Glutamatergic neuron (in vitro differentiated cells): ENCODE measurements around the gene POLE. TPM values are rescaled to one million over a fixed set of nuclear protein-coding genes. Genes with fewer than 3 reads are reported as not detected.

Experiments used
- DNase-seq: peaks from one replicate; pipeline ENCODE4 v3.0.0; 2022
- H3K27ac Mint-ChIP-seq: one replicate; pipeline ENCODE4 v1.8.0; 2020; ENCODE audit warnings: mild to moderate bottlenecking, mixed read lengths, inconsistent platforms; ENCODE audit not compliant: unreplicated experiment
- H3K27me3 Mint-ChIP-seq: one replicate; pipeline ENCODE4 v1.8.0; 2020; ENCODE audit warnings: mild to moderate bottlenecking, moderate library complexity, mixed read lengths, inconsistent platforms; ENCODE audit not compliant: unreplicated experiment
- H3K36me3 Mint-ChIP-seq: one replicate; pipeline ENCODE4 v1.8.0; 2020; ENCODE audit warnings: mild to moderate bottlenecking, mixed read lengths, inconsistent platforms; ENCODE audit not compliant: unreplicated experiment
- H3K4me1 Mint-ChIP-seq: one replicate; pipeline ENCODE4 v1.8.0; 2020; ENCODE audit warnings: mild to moderate bottlenecking, low read depth, mixed read lengths, inconsistent platforms; ENCODE audit not compliant: unreplicated experiment
- H3K4me3 Mint-ChIP-seq: one replicate; pipeline ENCODE4 v1.8.0; 2020; ENCODE audit warnings: mild to moderate bottlenecking, mixed read lengths, inconsistent platforms; ENCODE audit not compliant: unreplicated experiment
- H3K9me3 Mint-ChIP-seq: one replicate; pipeline ENCODE4 v1.8.0; 2020; ENCODE audit warnings: mild to moderate bottlenecking, moderate library complexity, mixed read lengths, inconsistent platforms; ENCODE audit not compliant: unreplicated experiment
- total RNA-seq: library from RNA; stranded (reverse); fragmentation: NEBNext Ultra II Directional; extraction: Animal tissue kit (Norgen Biotek cat#: 25700); gene quantifications from one replicate; pipeline ENCODE4 v1.2.1, GENCODE V29; 2021; ENCODE audit not compliant: unreplicated experiment
- TF ChIP-seq, protein P1 (sequence below): fragments of 200-600 bp; sonication (generic); IDR thresholded peaks from one replicate; pipeline ENCODE4 v1.5.0; 2021; ENCODE audit not compliant: partially characterized antibody, unreplicated experiment

POLE gene
- total RNA-seq, 1 donor from 2014 or later: 38.6 TPM

DNA sequence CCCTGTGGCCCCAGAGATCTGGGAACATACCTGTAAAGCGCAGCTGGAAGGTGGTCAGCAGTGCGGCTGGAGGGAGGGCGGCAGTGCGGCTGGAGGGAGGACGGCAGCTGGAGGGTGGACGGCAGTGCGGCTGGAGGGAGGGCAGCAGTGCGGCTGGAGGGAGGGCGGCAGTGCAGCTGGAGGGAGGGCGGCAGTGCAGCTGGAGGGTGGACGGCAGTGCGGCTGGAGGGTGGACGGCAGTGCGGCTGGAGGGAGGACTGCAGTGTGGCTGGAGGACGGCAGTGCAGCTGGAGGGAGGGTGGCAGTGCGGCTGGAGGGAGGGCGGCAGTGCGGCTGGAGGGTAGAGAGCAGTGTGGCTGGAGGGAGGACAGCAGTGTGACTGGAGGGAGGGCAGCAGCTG, 100.2 kb downstream of the POLE start:
- H3K9me3 Mint-ChIP-seq: peaks cover 5% of the 10 kb centered on the region
- H3K4me1 Mint-ChIP-seq: no peaks in the 10 kb centered on the region
- TF ChIP-seq, protein P1, sequence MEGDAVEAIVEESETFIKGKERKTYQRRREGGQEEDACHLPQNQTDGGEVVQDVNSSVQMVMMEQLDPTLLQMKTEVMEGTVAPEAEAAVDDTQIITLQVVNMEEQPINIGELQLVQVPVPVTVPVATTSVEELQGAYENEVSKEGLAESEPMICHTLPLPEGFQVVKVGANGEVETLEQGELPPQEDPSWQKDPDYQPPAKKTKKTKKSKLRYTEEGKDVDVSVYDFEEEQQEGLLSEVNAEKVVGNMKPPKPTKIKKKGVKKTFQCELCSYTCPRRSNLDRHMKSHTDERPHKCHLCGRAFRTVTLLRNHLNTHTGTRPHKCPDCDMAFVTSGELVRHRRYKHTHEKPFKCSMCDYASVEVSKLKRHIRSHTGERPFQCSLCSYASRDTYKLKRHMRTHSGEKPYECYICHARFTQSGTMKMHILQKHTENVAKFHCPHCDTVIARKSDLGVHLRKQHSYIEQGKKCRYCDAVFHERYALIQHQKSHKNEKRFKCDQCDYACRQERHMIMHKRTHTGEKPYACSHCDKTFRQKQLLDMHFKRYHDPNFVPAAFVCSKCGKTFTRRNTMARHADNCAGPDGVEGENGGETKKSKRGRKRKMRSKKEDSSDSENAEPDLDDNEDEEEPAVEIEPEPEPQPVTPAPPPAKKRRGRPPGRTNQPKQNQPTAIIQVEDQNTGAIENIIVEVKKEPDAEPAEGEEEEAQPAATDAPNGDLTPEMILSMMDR: no peak
- H3K27ac Mint-ChIP-seq: no peak overlapping the region
- H3K4me3 Mint-ChIP-seq: no peak overlapping the region
- H3K36me3 Mint-ChIP-seq: no peaks in the 10 kb centered on the region
- H3K27me3 Mint-ChIP-seq: peaks cover 11% of the 10 kb centered on the region
- no peak for DNase-seq

DNA sequence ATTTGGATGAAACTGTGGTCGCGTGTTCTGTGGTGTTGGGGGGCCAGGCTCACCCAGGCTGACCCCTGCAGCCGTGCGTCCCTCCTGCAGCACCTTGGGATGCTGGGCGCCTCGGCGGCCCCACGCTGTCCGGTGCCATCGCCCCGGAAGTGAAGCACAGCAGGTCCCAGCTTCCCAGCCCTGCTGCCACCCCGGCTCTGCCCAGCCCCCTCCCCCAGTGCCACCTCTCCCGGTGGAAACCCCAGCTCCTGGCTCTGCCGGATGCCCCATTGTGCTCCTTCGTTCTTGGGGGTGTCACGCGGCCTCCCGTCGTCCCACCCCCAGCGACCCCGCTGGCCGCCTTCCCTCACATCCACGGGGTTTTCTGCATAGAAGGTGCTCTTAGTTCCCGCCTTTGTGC, 102.0 kb downstream of the POLE start:
- Mint-ChIP-seq H3K9me3 (peaks cover 7% of the 10 kb centered on the region), H3K27me3 (peaks cover 18% of the 10 kb centered on the region), H3K36me3 (no peaks in the 10 kb centered on the region), H3K27ac (no peak overlapping the region), H3K4me3 (no peak overlapping the region), H3K4me1 (no peaks in the 10 kb centered on the region)
- DNase-seq: no peak
- TF ChIP-seq, protein P1: no peak

DNA sequence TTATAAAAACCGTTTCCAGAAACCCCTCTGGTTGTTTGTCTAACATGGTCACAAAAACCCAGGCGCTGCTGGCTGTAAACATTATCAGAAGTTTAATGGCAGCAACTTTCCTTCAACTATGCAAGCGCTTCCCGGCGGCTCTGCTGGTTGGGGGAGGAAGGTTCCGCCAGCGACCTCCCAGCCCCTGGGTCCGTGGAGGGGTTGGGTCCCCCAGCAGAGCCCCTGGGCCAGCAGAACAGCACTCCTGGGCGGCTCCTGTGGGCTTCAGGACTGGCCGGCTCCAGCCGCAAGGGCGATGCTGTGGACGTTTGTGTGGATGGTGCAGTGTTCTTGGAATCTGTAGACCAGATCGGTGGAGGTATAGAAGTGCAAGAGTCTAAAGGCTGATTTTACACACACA, 102.7 kb downstream of the POLE start:
- H3K36me3 Mint-ChIP-seq: no peaks in the 10 kb centered on the region
- H3K4me3 Mint-ChIP-seq: peak overlapping the region; percentile 56
- TF ChIP-seq, protein P1: no peak
- H3K27ac Mint-ChIP-seq: peak overlapping the region; percentile 25
- DNase-seq: no peak
- peaks cover 10% of the 10 kb centered on the region for H3K9me3 Mint-ChIP-seq
- H3K4me1 Mint-ChIP-seq: no peaks in the 10 kb centered on the region
- H3K27me3 Mint-ChIP-seq: peaks cover 23% of the 10 kb centered on the region

DNA sequence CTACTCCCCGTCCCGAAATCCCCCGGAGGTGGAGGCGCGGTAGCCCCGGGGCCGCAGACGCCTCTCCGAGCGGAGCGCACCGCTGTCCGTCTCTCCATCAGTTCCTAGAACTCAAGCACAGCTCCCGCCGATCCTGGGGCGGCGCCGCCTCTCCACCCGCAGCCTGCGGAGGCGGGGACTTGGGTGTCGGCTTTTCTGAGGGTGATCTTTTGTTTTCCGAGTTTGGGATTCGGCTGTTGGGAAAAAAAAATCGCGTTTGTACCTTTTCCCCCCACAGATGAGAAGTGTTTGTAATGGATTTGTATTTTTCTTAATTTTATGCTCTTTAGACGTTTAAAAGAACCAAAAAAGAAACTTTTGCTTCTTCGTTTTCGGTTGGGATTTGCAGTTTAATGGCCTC, 103.4 kb downstream of the POLE start:
- DNase-seq: peak; percentile 79
- peak overlapping the region; percentile 90 for H3K4me3 Mint-ChIP-seq

DNA sequence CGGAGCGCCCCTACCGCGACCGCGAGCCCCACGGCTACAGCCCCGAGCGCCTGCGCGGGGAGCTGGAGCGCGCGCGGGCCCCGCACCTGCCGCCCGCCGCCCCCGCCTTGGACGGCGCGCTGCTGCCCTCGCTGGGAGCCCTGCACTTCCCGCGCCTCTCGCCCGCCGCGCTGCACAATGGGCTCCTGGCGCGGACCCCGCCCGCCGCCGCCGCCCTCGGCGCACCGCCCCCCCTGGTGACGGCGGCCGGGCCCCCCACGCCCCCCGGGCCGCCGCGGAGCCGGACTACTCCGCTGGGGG, 103.8 kb downstream of the POLE start:
- DNase-seq: peak; percentile 67
- Mint-ChIP-seq H3K4me3 (no peak overlapping the region), H3K27ac (no peak overlapping the region), H3K36me3 (peaks cover 5% of the 10 kb centered on the region), H3K9me3 (peaks cover 17% of the 10 kb centered on the region), H3K4me1 (no peaks in the 10 kb centered on the region), H3K27me3 (peaks cover 26% of the 10 kb centered on the region)
- TF ChIP-seq, protein P1: no peak

More for the DNA sequence above, 103.4 kb downstream of the POLE start:
- Mint-ChIP-seq H3K27ac (peak overlapping the region; percentile 90), H3K27me3 (peaks cover 23% of the 10 kb centered on the region), H3K9me3 (peaks cover 16% of the 10 kb centered on the region), H3K36me3 (peaks cover 5% of the 10 kb centered on the region), H3K4me1 (no peaks in the 10 kb centered on the region)
- TF ChIP-seq, protein P1: no peak
